Measurements from ENCODE around the gene SPTBN1.

SPTBN1 gene

GRCh38 chr2:54428108-54428831 lies 27.9 kb upstream of the SPTBN1 start:
- no peaks in the 10 kb centered on the region for H3K9me3 Mint-ChIP-seq
- no peak overlapping the region for H3K4me3 Mint-ChIP-seq
- H3K27ac Mint-ChIP-seq, result no peak overlapping the region
- H3K36me3 Mint-ChIP-seq, result no peaks in the 10 kb centered on the region
- ATAC-seq, result no peak
- H3K4me1 Mint-ChIP-seq, result peaks cover 7% of the 10 kb centered on the region
- no peak for DNase-seq (ENCODE audit: low spot score in 2 of 2)

DNA sequence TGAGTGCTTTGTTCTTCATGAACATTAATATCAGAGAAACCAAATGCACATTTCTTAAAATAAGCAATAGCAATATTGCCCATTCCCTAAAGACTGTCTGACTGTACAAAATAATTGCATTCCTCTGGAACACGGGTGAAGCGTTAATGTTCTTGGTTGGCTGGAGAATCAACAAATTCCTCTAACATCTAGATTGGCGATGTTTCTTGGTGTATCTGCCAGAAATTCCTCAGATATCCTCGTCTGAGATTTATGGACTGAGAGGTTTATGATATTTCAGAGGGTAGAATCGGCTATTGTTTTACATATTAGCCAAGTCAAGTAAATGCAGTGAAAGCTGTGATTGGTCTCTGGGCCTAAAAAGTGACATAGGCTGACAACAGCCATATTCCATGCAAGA lies 27.1 kb upstream of the SPTBN1 start:
- H3K36me3 Mint-ChIP-seq, result no peaks in the 10 kb centered on the region
- H3K9me3 Mint-ChIP-seq, result no peaks in the 10 kb centered on the region
- peaks cover 7% of the 10 kb centered on the region for H3K4me1 Mint-ChIP-seq
- no peak overlapping the region for H3K4me3 Mint-ChIP-seq
- no peak for ATAC-seq
- H3K27ac Mint-ChIP-seq, result no peak overlapping the region
- no peak for DNase-seq (ENCODE audit: low spot score in 2 of 2)

- Mint-ChIP-seq H3K4me3 (no peak overlapping the region), H3K27ac (no peak overlapping the region)
These were observed 26.1 kb upstream of the SPTBN1 start for GRCh38 chr2:54429811-54430551.

GRCh38 chr2:54430649-54431048 lies 25.5 kb upstream of the SPTBN1 start:
- no peaks in the 10 kb centered on the region for H3K9me3 Mint-ChIP-seq

More at GRCh38 chr2:54429811-54430551, 26.1 kb upstream of the SPTBN1 start:
- ATAC-seq, result no peak
- H3K4me1 Mint-ChIP-seq, result peaks cover 7% of the 10 kb centered on the region
- no peaks in the 10 kb centered on the region for H3K36me3 Mint-ChIP-seq
- no peak for DNase-seq (ENCODE audit: low spot score in 2 of 2)
- H3K9me3 Mint-ChIP-seq, result no peaks in the 10 kb centered on the region

GRCh38 chr2:54432251-54433015 lies 23.7 kb upstream of the SPTBN1 start:
- peaks cover 7% of the 10 kb centered on the region for H3K4me1 Mint-ChIP-seq
- no peaks in the 10 kb centered on the region for H3K9me3 Mint-ChIP-seq
- H3K4me3 Mint-ChIP-seq, result no peak overlapping the region
- no peak overlapping the region for H3K27ac Mint-ChIP-seq
- DNase-seq (ENCODE audit: low spot score in 2 of 2), result no peak
- no peak for ATAC-seq
- no peaks in the 10 kb centered on the region for H3K36me3 Mint-ChIP-seq

More at GRCh38 chr2:54430649-54431048, 25.5 kb upstream of the SPTBN1 start:
- DNase-seq (ENCODE audit: low spot score in 2 of 2) (no peak), ATAC-seq (no peak)
- H3K4me3 Mint-ChIP-seq, result no peak overlapping the region
- H3K4me1 Mint-ChIP-seq, result peaks cover 7% of the 10 kb centered on the region
- no peak overlapping the region for H3K27ac Mint-ChIP-seq
- no peaks in the 10 kb centered on the region for H3K36me3 Mint-ChIP-seq

DNA sequence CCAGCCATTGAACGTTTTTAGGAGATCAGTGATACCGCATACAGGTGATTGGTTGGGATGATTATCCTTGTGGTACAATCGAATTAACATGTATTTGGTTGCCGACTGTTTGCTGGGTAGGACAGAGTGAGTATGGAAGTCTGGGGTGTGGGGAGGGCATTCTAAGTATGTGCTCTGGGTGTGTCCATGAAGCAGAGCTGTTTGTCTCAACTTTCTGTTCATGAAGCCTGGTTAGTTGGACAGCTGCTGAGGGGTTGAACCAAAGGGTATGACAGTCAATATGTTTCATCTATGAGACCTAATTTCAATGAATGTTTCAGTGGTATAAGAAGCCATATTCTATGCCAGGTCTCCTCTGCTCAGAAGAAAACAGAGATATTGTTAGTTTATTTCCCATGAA lies 21.9 kb upstream of the SPTBN1 start:
- no peak for ATAC-seq
- H3K4me1 Mint-ChIP-seq, result peaks cover 7% of the 10 kb centered on the region
- H3K4me3 Mint-ChIP-seq, result no peak overlapping the region
- H3K27ac Mint-ChIP-seq, result no peak overlapping the region
- DNase-seq (ENCODE audit: low spot score in 2 of 2), result no peak
- no peaks in the 10 kb centered on the region for H3K9me3 Mint-ChIP-seq
- H3K36me3 Mint-ChIP-seq, result no peaks in the 10 kb centered on the region

- ATAC-seq, result no peak
- Mint-ChIP-seq H3K36me3 (no peaks in the 10 kb centered on the region), H3K4me3 (no peak overlapping the region), H3K4me1 (peaks cover 7% of the 10 kb centered on the region), H3K27ac (no peak overlapping the region), H3K9me3 (no peaks in the 10 kb centered on the region)
- DNase-seq (ENCODE audit: low spot score in 2 of 2), result no peak
These were observed 21.4 kb upstream of the SPTBN1 start for GRCh38 chr2:54434711-54435110.

- no peak overlapping the region for H3K27ac Mint-ChIP-seq
- H3K4me3 Mint-ChIP-seq, result no peak overlapping the region
- no peaks in the 10 kb centered on the region for H3K4me1 Mint-ChIP-seq
- ATAC-seq (no peak), DNase-seq (ENCODE audit: low spot score in 2 of 2) (no peak)
- no peaks in the 10 kb centered on the region for H3K36me3 Mint-ChIP-seq
- no peaks in the 10 kb centered on the region for H3K9me3 Mint-ChIP-seq
These were observed 20.6 kb upstream of the SPTBN1 start for GRCh38 chr2:54435325-54436226.

DNA sequence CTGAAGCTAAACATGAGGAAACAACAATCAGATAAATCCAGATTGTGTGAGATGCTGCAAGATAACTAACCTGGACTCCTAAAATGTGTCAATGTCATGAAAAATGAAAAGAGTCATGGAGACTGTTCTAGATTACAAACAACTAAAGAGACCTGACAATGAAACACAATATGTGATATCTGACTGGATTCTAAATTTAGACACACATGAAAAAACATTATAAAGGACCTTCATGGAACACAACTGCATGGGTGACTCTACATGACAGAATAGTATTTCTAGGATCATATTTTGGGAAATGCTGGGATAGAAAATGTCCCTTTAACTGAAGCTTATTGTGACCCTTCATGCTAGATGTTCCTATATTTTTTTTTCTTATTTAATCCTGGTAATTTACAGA lies 18.5 kb upstream of the SPTBN1 start:
- H3K36me3 Mint-ChIP-seq, result no peaks in the 10 kb centered on the region
- H3K9me3 Mint-ChIP-seq, result no peaks in the 10 kb centered on the region
- no peak overlapping the region for H3K27ac Mint-ChIP-seq
- H3K4me1 Mint-ChIP-seq, result no peaks in the 10 kb centered on the region
- no peak overlapping the region for H3K4me3 Mint-ChIP-seq
- ATAC-seq (no peak), DNase-seq (ENCODE audit: low spot score in 2 of 2) (no peak)

DNA sequence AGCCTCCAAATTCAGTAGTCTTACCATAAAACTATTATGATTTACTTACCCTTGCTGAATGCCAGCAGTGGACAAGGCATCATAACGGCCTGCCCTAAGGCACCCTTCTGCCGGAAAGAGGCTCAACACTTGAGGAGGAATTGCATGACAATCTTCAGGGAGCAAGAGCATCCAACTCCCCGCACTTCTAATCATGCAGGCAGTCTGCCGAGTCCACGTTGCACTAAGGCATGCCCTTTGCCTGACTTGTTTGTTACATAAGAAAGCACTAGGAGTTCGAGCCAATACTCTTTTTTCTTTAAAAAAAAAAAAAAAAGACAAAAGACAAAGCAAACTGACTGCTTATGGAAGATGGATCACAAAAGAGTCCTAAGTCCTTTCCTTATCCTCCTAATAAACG lies 17.9 kb upstream of the SPTBN1 start:
- Mint-ChIP-seq H3K4me3 (no peak overlapping the region), H3K4me1 (no peaks in the 10 kb centered on the region), H3K36me3 (no peaks in the 10 kb centered on the region), H3K27ac (no peak overlapping the region), H3K9me3 (no peaks in the 10 kb centered on the region)
- DNase-seq (ENCODE audit: low spot score in 2 of 2) (no peak), ATAC-seq (no peak)

- Mint-ChIP-seq H3K4me3 (no peak overlapping the region), H3K36me3 (no peaks in the 10 kb centered on the region), H3K27ac (no peak overlapping the region), H3K4me1 (no peaks in the 10 kb centered on the region), H3K9me3 (no peaks in the 10 kb centered on the region)
- ATAC-seq, result no peak
- DNase-seq (ENCODE audit: low spot score in 2 of 2), result no peak
These were observed 16.5 kb upstream of the SPTBN1 start for GRCh38 chr2:54439582-54439981.

- Mint-ChIP-seq H3K27ac (no peak overlapping the region), H3K9me3 (no peaks in the 10 kb centered on the region), H3K4me3 (no peak overlapping the region), H3K4me1 (no peaks in the 10 kb centered on the region), H3K36me3 (no peaks in the 10 kb centered on the region)
- DNase-seq (ENCODE audit: low spot score in 2 of 2), result no peak
- no peak for ATAC-seq
These were observed 16.1 kb upstream of the SPTBN1 start for GRCh38 chr2:54440050-54440449.

DNA sequence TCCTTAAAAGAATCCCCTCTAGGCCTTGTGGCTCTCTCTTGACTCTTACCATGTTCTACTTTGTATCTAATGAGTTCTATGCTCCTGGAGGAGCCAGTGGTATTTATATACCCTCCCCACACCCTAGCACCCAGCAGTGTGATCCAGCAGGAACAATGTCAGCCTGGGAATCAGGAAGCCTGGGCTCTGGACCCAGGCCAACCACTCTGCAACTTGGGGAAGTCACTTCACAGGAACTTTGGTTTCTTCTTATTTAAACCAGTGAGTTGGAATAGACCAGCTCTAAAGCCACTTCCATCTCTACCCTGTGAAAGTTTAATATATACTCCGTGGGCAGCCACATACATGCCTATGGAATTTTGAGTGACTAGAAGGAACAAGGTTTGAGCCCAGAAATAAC lies 11.6 kb upstream of the SPTBN1 start:
- DNase-seq (ENCODE audit: low spot score in 2 of 2), result no peak
- ATAC-seq, result no peak
- H3K4me3 Mint-ChIP-seq, result no peak overlapping the region
- H3K36me3 Mint-ChIP-seq, result no peaks in the 10 kb centered on the region
- H3K9me3 Mint-ChIP-seq, result no peaks in the 10 kb centered on the region
- no peak overlapping the region for H3K27ac Mint-ChIP-seq
- no peaks in the 10 kb centered on the region for H3K4me1 Mint-ChIP-seq

DNA sequence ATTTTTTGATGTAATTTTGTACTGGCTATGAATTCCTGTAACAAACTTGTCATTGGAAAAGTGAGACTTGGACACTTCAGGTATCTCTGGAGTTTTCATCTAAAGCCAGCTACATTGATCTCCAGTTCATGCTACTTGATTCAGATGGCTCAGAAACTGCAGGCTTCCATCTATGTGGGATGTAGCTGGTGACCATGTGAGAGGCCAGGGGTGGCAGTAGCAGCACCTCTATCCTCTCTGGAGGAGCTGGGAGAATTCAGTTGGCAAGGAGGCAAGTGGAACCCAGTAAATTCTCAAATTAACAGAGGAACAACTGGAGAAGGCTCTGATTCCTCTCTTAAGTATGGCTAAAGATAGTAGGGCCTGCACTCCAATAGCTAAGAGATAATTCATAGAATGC lies 10.0 kb upstream of the SPTBN1 start:
- Mint-ChIP-seq H3K36me3 (no peaks in the 10 kb centered on the region), H3K27ac (no peak overlapping the region), H3K9me3 (no peaks in the 10 kb centered on the region), H3K4me1 (no peaks in the 10 kb centered on the region), H3K4me3 (no peak overlapping the region)
- DNase-seq (ENCODE audit: low spot score in 2 of 2), result no peak
- no peak for ATAC-seq

- H3K36me3 Mint-ChIP-seq, result no peaks in the 10 kb centered on the region
- H3K9me3 Mint-ChIP-seq, result no peaks in the 10 kb centered on the region
- ATAC-seq (no peak), DNase-seq (ENCODE audit: low spot score in 2 of 2) (no peak)
- H3K4me3 Mint-ChIP-seq, result no peak overlapping the region
- no peak overlapping the region for H3K27ac Mint-ChIP-seq
- H3K4me1 Mint-ChIP-seq, result no peaks in the 10 kb centered on the region
These were observed 9.5 kb upstream of the SPTBN1 start for GRCh38 chr2:54446625-54447024.

All from stimulated activated effector memory CD8-positive, alpha-beta T cell treated with anti-CD3 and anti-CD28 coated beads, Interleukin-12 subunit alpha, Interleukin-12 subunit beta, amount 100 ng/mL, for 72 hours (primary cell).